Activated naive CD8-positive, alpha-beta T cell treated with anti-CD3 and anti-CD28 coated beads for 36 hours (primary cell): ENCODE results near the gene HMGN3. TPM values are rescaled to one million over a fixed set of nuclear protein-coding genes. Genes with fewer than 3 reads are reported as not detected.

Experiments
- DNase-seq: peaks from one replicate; pipeline ENCODE4 v3.0.0; 2021
- H3K27ac Mint-ChIP-seq: one replicate; pipeline ENCODE4 v1.8.0; 2022; ENCODE audit warnings: mild to moderate bottlenecking, moderate library complexity, mixed read lengths
- H3K27me3 Mint-ChIP-seq: one replicate; pipeline ENCODE4 v1.8.0; 2022; ENCODE audit warnings: mild to moderate bottlenecking, mixed read lengths
- H3K36me3 Mint-ChIP-seq: one replicate; pipeline ENCODE4 v1.8.0; 2021; ENCODE audit warnings: mild to moderate bottlenecking, mixed read lengths
- H3K4me1 Mint-ChIP-seq: one replicate; pipeline ENCODE4 v1.8.0; 2021; ENCODE audit warnings: mixed read lengths
- H3K4me3 Mint-ChIP-seq: one replicate; pipeline ENCODE4 v1.8.0; 2022; ENCODE audit warnings: mild to moderate bottlenecking, moderate library complexity, mixed read lengths
- H3K9me3 Mint-ChIP-seq: one replicate; pipeline ENCODE4 v1.8.0; 2022; ENCODE audit warnings: mixed read lengths
- total RNA-seq, 2 experiments: library from RNA; stranded (reverse); gene quantifications; one replicate each; pipeline ENCODE4 v1.2.3, GENCODE V29; 2021

HMGN3 gene
- total RNA-seq, 2 experiments from 2014 or later, result 70.6 to 74.8 TPM

DNA sequence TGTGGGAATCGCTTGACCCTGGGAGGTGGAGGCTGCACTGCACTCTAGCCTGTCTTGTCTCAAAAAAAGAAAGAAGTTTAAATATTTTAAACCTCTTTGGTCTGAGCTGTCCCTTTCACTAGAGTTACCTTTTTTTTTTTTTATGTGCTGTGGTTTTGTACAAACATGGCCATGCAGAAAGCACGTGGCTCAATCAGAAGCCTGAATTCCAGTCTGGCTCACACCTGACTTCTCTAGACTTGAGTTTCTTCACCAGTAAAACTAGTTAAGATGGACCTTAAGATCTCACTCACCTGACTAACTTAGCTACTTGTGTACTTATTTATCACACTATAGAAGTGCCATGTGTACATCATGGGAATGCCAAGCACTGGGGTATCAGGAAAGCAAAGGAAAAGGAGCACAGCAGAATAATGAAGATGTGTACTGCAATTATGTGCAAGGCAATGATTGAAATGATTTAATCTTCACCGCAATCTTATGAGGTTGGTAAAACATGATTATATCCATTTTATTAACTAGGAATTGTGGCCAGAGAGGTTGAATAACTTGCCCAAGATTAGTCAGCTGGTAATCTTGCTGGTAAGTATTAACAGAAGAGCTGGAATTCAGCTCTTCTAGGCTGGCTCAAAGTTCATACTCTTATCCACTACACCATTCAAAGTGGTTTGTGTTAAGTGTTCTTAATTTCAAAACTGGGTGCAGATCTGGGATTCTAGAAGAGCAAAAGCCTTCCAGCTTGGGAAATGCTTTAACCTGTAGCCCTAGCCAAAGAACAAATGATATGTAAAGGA is 10.7 kb downstream of the HMGN3 start:
- H3K27me3 Mint-ChIP-seq, result no peaks in the 10 kb centered on the region
- no peak for DNase-seq
- peaks cover 7% of the 10 kb centered on the region for H3K9me3 Mint-ChIP-seq
- H3K27ac Mint-ChIP-seq, result no peak overlapping the region
- no peak overlapping the region for H3K4me3 Mint-ChIP-seq
- peaks cover 17% of the 10 kb centered on the region for H3K36me3 Mint-ChIP-seq
- H3K4me1 Mint-ChIP-seq, result peaks cover 4% of the 10 kb centered on the region

DNA sequence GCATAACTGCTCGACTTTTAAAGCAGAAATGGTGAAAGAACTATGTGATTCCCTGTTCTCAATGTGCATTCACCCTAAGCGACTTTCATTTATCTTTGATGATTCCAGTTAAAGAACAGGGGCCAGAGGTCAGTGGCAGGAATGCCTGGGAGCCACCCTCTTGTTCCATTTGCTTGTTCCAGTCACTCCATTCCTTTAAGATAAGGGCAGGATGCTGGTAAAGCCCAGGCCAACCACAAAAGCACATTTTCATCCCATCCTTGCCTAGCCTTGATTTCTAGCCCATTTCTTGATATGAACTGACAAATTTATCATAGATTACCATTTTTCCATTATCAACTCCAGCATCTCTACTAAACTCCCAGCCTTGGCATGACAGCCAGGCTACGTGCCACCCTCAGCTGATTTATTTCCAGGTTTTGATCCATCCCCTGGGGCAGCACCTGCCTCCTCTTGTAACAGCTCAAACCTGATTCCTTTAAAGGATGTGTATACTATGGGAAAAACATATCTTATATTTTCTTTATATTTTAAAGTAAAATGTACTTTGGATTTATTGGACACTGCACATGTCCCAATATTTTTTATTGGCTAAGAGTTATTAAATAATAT is 19.2 kb downstream of the HMGN3 start:
- H3K9me3 Mint-ChIP-seq, result peaks cover 3% of the 10 kb centered on the region
- no peak overlapping the region for H3K4me3 Mint-ChIP-seq
- H3K36me3 Mint-ChIP-seq, result peaks cover 21% of the 10 kb centered on the region
- H3K27ac Mint-ChIP-seq, result no peak overlapping the region
- DNase-seq, result no peak
- peaks cover 3% of the 10 kb centered on the region for H3K4me1 Mint-ChIP-seq
- H3K27me3 Mint-ChIP-seq, result no peaks in the 10 kb centered on the region

DNA sequence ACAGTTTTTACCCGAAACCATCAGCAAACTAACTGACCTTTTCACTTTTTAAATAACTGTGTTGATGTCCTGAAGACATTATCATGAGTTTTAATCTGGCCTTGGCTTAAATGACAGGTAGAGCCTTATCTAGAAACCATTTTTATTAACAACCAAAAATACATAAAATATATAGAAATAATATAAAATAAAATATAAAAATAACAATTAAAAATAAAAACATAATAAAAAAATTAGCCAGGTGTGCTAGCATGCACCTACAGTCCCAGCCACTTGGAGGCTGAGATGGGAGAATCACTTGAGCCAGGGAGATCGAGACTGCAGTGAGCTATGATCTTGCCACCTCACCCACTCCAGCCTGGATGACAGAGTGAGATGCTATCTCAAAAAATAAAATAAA is 21.6 kb downstream of the HMGN3 start:
- Mint-ChIP-seq H3K27me3 (no peaks in the 10 kb centered on the region), H3K9me3 (no peaks in the 10 kb centered on the region), H3K4me3 (no peak overlapping the region), H3K27ac (no peak overlapping the region), H3K36me3 (peaks cover 13% of the 10 kb centered on the region), H3K4me1 (peaks cover 3% of the 10 kb centered on the region)
- DNase-seq, result no peak

DNA sequence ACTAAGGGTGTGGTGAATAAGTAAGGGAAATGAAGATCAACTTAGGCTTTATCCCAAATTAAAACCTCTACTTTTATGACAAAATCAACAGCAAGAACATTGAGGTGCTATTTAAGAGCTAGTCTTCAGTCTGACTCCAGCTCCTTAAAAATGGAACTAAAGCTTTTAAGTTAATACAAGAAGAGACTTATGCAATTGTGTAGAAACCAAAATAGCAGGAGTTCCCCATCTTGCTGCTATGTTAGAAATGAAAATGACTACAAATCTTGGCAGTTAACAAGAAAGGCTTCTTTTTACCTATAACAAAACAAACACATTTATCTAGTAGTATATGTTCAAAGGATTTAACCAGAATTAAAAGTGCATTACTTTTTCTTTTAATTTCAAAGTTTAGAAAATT is 25.7 kb downstream of the HMGN3 start:
- no peaks in the 10 kb centered on the region for H3K9me3 Mint-ChIP-seq
- H3K4me3 Mint-ChIP-seq, result no peak overlapping the region
- DNase-seq, result no peak
- no peak overlapping the region for H3K27ac Mint-ChIP-seq
- peaks cover 2% of the 10 kb centered on the region for H3K4me1 Mint-ChIP-seq
- H3K36me3 Mint-ChIP-seq, result peaks cover 18% of the 10 kb centered on the region
- H3K27me3 Mint-ChIP-seq, result no peaks in the 10 kb centered on the region

DNA sequence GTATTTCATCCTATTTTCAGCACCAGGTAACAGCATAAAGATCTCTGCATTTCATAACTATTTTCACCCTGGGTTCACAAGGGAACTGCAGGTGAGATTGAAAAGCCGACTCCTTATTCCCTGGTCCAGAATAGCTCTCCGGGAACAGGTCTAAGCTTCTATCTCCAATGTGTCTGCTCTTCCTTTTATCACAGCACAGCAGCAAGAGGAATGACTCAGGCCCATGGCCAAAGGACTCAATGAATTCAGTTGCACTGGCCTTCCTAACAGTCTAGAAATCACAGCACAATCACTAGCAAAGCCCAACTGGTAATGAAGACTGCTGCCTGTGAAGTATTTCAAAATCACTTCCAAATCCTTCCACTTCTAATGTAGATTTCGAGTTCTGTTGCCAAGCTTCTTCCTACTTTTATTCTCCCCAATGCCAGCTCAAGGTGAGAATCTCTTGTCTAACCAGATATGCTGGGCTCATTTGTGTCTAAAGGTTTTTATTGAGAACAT is 30.7 kb downstream of the HMGN3 start:
- Mint-ChIP-seq H3K9me3 (no peaks in the 10 kb centered on the region), H3K27me3 (no peaks in the 10 kb centered on the region), H3K4me3 (no peak overlapping the region), H3K4me1 (peaks cover 5% of the 10 kb centered on the region), H3K27ac (no peak overlapping the region), H3K36me3 (peaks cover 13% of the 10 kb centered on the region)
- no peak for DNase-seq

DNA sequence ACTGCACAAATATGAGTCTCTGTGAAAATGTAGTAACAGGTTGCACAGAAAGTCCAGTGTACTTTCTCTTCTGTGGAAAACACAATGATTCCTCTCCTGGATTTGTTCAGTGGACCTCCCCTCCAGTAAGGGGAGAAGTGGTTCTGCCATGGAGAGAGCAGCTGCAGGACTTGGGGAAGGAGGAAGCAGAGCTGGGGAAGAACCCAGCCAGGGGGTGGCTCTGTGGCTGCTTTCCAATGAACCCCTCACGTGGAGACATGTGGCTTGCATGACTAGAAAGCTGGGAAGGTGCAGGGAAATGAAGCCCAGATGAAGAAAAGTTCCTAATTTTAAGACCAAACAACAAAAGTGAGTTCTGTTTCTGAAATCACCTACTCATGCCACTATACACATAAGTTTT is 31.9 kb downstream of the HMGN3 start:
- DNase-seq, result no peak
- no peak overlapping the region for H3K4me3 Mint-ChIP-seq
- H3K36me3 Mint-ChIP-seq, result peaks cover 10% of the 10 kb centered on the region
- H3K27me3 Mint-ChIP-seq, result no peaks in the 10 kb centered on the region
- H3K27ac Mint-ChIP-seq, result no peak overlapping the region
- H3K9me3 Mint-ChIP-seq, result no peaks in the 10 kb centered on the region
- H3K4me1 Mint-ChIP-seq, result peaks cover 5% of the 10 kb centered on the region

DNA sequence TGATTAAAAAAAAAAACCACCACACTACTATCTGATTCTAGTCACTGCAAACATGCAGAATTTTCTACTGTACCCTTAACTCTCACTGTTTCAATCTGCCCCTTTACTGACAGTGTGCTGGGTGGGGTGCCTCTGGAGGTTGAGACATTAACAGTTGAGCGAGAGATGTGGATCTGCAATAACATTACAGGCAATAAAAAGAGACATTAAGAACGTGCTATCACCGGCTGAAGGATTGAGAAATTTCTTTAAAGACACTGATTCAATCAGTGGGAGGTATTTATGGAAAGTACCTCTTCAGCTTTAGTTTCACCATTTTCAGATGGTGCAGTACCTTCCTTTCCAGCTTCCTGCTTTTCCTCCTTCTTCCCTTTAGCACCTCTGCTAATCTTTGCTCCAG is 32.5 kb downstream of the HMGN3 start:
- H3K27me3 Mint-ChIP-seq, result no peaks in the 10 kb centered on the region
- DNase-seq, result no peak
- no peak overlapping the region for H3K4me3 Mint-ChIP-seq
- no peak overlapping the region for H3K27ac Mint-ChIP-seq
- H3K4me1 Mint-ChIP-seq, result peaks cover 5% of the 10 kb centered on the region
- H3K9me3 Mint-ChIP-seq, result no peaks in the 10 kb centered on the region
- H3K36me3 Mint-ChIP-seq, result peaks cover 5% of the 10 kb centered on the region

DNA sequence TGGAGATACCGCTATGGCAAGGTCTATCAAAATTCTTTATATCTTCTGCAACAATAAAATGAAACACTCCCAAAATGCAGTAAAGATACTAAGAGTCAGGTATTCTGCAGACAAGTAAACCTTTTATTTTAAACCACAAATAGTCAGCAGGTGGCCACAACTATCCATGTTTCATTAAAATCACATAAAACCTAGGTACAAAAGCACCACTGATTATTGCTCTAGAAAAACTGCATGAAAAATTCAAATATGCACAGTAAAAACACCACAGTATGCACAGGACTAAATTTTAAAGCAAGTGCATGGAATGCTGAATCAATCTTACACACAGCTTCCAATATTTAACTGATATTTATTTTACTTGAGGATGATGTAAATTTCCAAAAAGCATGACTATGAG is 33.3 kb downstream of the HMGN3 start:
- DNase-seq, result no peak
- H3K4me3 Mint-ChIP-seq, result no peak overlapping the region
- peaks cover 5% of the 10 kb centered on the region for H3K4me1 Mint-ChIP-seq
- H3K27ac Mint-ChIP-seq, result no peak overlapping the region
- H3K9me3 Mint-ChIP-seq, result no peaks in the 10 kb centered on the region
- H3K27me3 Mint-ChIP-seq, result no peaks in the 10 kb centered on the region
- H3K36me3 Mint-ChIP-seq, result peaks cover 3% of the 10 kb centered on the region

DNA sequence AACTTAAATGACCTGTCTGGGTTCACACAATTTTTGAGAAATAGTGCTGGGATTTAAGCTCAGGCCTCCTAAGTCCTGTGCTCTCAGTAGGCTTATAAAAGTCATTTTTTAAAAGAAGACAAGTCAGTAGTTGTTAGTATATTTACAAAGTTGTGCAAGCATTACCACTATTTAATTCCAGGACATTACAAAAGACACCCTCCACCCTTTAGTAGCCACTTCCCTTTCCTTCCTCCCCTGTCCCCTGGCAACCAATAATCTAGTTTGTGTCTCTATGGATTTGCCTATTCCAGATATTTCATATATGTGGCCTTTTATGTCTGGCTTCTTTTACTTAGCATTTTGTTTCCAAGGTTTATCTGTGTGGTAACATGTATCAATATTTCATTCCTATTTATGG is 37.6 kb downstream of the HMGN3 start:
- H3K4me1 Mint-ChIP-seq, result peaks cover 4% of the 10 kb centered on the region
- no peak for DNase-seq
- no peak overlapping the region for H3K27ac Mint-ChIP-seq
- no peak overlapping the region for H3K4me3 Mint-ChIP-seq
- H3K9me3 Mint-ChIP-seq, result peaks cover 9% of the 10 kb centered on the region
- H3K36me3 Mint-ChIP-seq, result peaks cover 10% of the 10 kb centered on the region
- H3K27me3 Mint-ChIP-seq, result no peaks in the 10 kb centered on the region

DNA sequence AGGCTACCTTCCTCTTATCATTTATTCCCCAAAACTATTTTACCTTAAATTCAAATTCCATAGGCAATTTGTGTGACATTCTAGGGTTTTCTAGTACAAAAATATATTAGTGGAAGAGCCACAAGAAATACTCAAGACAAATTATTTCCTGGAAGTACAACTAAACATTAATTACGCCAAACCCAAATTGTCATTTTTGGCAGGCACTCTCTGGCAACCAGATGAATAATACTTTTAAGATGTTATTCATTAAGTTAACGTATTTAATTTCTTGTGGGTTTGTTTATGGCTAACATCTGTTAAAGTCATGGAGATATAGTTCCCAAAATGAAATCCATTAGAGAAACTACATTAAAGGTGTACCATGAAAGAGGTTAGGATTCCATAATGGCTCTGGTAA is 40.5 kb downstream of the HMGN3 start:
- H3K27me3 Mint-ChIP-seq, result no peaks in the 10 kb centered on the region
- H3K4me1 Mint-ChIP-seq, result no peaks in the 10 kb centered on the region
- no peak for DNase-seq
- H3K27ac Mint-ChIP-seq, result no peak overlapping the region
- no peak overlapping the region for H3K4me3 Mint-ChIP-seq
- peaks cover 14% of the 10 kb centered on the region for H3K36me3 Mint-ChIP-seq
- H3K9me3 Mint-ChIP-seq, result peaks cover 18% of the 10 kb centered on the region

DNA sequence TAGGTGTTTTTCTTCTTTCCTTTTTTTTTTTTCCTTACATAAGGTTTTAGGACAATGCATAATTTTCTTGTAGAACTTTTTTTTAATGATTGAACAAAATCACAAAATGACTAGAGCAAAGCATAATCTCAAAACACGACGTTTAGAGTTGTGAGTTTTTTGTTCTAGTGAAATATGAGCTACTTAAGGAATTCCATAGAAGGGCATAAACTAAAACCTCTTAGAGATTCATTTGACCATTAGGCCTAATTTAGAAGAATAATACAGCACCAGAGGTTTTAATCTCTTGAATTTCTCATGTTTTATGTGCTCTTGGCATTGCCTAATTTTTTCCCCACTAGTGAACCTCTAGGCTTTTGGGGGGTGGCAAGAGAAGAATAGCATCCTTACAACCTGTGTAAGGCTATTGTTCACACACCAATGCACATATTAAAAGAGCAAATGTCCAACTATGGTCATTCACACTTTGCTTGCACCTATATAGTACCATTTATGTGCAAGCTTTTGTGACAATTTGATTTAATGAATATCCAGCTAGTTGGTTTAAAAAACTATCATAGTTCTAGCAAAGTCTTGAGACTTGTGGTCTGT is 44.6 kb downstream of the HMGN3 start:
- no peak overlapping the region for H3K4me3 Mint-ChIP-seq
- no peak for DNase-seq
- peaks cover 18% of the 10 kb centered on the region for H3K9me3 Mint-ChIP-seq
- no peaks in the 10 kb centered on the region for H3K4me1 Mint-ChIP-seq
- H3K27ac Mint-ChIP-seq, result no peak overlapping the region
- peaks cover 14% of the 10 kb centered on the region for H3K36me3 Mint-ChIP-seq
- H3K27me3 Mint-ChIP-seq, result peaks cover 7% of the 10 kb centered on the region

DNA sequence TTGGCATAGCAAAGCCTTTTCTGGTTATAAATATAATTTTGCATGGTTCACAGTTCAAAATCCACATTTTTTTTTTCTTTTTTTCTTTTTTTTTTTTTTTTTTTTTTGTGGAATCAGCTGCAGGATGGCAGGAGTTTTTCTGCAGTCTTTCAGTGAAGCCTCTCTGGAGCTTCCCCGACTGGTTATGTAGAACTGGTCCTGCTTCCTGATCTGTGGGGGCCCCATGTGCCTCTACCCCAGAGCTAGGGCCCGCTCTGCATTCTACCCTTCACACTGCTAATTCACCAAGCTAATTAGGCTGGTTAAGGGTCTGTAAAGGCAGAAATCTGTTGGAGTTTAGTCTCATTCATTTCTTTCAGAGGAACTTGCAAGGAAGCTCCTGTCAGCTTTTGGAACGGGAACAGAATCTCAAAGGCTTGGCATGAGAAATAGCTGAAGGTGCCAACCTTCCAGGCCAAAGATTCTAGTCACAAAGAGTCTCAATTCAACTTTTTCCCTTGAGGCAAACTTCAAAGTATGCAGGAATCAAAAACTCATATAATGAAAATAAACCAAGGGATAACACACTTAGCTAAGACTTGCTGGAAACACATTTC is 45.5 kb downstream of the HMGN3 start:
- Mint-ChIP-seq H3K27ac (no peak overlapping the region), H3K36me3 (peaks cover 14% of the 10 kb centered on the region), H3K27me3 (peaks cover 7% of the 10 kb centered on the region), H3K9me3 (peaks cover 18% of the 10 kb centered on the region), H3K4me1 (no peaks in the 10 kb centered on the region), H3K4me3 (no peak overlapping the region)
- no peak for DNase-seq

DNA sequence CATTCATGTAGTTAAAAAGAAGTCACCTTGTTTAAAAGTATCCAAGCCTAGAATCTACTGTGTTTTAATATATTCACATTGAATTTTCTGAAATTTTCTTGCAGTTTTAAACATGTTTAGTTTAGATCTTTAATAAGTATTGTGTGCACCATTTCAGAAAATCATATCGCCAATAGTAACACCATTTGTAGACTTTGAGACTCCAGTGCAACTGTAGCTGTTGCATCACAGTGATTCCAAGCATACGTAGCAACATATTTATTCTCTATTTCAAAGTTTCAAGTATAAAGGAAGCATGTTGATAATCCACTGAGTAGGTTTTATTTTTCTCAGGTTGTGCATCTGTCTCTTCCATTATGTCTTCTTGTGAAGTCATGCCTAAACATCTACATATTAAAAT is 46.4 kb downstream of the HMGN3 start:
- peaks cover 12% of the 10 kb centered on the region for H3K36me3 Mint-ChIP-seq
- peaks cover 7% of the 10 kb centered on the region for H3K27me3 Mint-ChIP-seq
- no peak overlapping the region for H3K4me3 Mint-ChIP-seq
- no peak for DNase-seq
- no peaks in the 10 kb centered on the region for H3K4me1 Mint-ChIP-seq
- peaks cover 17% of the 10 kb centered on the region for H3K9me3 Mint-ChIP-seq
- H3K27ac Mint-ChIP-seq, result no peak overlapping the region

DNA sequence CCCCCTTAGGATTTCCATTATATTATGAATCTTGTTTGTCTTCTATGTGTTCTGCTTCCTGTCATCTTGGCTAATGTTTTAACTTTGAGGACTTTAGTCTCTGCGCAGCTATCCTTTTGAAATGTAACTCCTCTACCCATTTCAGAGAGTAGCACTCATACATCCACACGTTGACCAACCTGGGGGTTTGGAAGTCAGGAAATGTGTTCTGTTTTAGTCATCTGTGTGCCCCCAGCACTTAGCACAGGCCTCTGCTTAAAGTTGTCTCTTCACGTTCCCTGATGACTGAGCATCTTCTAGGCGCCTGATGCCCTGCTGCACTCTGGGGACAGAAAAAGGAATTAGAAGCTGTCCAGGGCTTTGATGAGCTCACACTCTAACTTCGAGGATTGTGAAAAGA is 47.9 kb downstream of the HMGN3 start:
- H3K36me3 Mint-ChIP-seq, result peaks cover 3% of the 10 kb centered on the region
- no peak for DNase-seq
- H3K4me1 Mint-ChIP-seq, result no peaks in the 10 kb centered on the region
- H3K9me3 Mint-ChIP-seq, result peaks cover 8% of the 10 kb centered on the region
- peaks cover 7% of the 10 kb centered on the region for H3K27me3 Mint-ChIP-seq
- no peak overlapping the region for H3K27ac Mint-ChIP-seq
- no peak overlapping the region for H3K4me3 Mint-ChIP-seq

DNA sequence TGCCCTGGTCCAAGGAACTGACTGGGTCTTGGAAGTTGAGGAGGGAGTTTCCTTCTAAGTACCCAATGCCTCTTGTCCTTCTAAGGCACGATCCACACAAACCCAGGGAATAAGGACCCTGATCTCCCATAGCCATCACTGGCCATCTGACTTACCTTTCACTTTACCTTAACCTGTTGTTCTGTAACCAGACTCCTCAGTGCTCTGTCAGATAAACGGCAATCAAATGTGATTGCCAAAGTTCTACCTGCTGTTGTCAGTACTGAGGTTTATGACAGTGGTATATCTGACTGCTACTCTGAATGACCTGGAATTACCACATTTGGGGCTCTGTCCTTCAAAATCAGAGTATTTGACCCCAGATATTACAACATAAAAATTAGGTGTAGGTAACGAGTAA is 49.8 kb downstream of the HMGN3 start:
- no peak overlapping the region for H3K27ac Mint-ChIP-seq
- no peaks in the 10 kb centered on the region for H3K9me3 Mint-ChIP-seq
- no peak for DNase-seq
- peaks cover 7% of the 10 kb centered on the region for H3K27me3 Mint-ChIP-seq
- no peaks in the 10 kb centered on the region for H3K36me3 Mint-ChIP-seq
- H3K4me1 Mint-ChIP-seq, result no peaks in the 10 kb centered on the region
- H3K4me3 Mint-ChIP-seq, result no peak overlapping the region
